Measurements from ENCODE around the gene TOP1.

TOP1 gene

DNA sequence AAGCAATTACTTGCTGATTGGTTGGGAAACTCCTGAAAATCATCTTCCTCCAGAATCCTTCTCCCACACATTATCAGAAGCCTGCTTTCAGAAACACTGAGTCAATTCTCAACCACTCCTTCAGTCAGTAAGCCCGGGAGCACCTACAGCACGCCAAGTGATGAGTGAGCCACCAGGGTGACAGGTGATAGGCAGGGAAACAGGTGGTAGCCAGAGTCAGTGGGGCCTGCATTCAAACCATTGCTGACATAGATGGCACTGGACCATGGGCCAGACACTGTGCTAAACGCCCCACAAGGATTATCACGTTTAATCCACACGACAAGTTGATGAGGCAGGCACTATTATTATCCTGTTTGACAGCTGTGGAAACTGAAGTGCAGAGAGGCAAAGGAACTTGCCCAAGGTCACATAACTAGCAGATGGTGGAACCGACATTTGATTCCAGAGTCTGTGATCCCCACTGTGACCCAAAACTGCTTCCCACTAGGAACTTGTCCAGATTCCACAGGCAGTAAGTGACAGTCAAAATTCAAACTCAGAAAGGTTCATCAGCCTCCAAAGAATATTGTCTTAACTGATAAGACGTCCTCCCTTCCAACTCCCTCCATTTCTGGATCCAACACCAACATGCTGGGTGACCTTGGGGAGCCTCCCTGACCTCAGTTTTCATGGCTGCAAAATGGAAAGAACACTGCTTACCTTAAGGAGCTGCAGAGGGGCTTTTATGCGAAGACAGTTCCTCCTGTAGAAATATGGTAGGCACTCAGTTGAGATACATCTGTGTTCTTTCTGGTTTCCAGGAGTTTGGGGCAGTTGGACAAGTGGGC lies 23.9 kb upstream of the TOP1 start:
- DNase-seq, result no peak

DNA sequence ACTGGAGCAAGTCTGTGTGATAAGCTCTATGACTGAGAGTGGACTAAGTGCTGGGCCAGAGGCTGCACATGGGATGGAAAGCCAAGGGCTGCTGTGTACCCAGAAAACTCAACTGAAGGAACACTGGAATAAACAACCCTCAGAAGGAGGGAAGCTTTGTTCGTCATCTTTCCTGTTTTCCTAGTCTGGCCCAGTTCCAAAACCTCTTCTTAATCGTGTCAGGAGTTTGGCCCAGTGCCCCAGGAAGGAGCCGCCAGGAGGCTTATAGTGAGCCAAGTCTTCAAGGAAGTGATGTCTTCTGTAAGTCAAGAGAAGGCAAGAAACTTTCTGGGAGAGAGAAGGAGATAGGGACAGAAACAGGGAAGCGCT lies 23.3 kb upstream of the TOP1 start:
- no peak for DNase-seq

DNA sequence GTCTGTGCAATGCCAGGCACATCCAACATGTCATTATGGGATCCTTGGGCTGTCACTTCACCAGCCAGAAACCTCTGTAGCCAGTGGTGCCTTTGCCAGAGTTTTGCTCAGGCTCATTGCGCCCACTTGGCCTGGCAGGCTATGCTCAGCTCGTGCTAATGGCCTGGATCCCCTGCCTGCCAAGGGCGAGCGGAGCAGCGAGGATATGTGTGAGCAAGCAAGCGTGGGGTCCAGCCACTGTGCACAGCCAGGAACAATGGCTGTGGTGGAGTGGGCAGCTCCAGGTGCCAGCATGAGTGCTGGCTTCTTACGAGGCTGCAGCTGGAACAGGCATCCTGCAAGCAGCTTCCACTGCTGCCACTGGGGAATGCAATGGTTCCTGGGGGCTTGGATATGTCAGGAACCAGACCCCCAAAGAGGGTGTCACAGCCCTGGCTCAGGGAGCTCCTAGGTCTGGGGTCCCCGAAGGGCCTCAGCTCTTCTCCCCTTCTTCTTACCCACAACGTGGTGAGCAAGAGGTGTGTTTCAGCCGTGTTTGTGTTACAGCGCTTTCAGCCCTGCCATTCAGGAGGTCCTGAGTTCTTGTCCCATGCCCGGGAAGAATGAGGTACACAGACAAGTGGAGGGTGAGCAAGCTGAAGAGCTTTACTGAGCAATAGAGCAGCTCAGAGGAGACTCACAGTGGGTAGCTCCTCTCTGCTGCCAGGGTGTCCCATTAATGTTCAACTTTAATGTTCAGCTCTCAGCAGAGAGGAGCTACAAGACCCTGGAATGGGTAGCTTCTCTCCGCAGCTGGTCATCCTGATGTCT lies 22.3 kb upstream of the TOP1 start:
- no peak for DNase-seq

DNA sequence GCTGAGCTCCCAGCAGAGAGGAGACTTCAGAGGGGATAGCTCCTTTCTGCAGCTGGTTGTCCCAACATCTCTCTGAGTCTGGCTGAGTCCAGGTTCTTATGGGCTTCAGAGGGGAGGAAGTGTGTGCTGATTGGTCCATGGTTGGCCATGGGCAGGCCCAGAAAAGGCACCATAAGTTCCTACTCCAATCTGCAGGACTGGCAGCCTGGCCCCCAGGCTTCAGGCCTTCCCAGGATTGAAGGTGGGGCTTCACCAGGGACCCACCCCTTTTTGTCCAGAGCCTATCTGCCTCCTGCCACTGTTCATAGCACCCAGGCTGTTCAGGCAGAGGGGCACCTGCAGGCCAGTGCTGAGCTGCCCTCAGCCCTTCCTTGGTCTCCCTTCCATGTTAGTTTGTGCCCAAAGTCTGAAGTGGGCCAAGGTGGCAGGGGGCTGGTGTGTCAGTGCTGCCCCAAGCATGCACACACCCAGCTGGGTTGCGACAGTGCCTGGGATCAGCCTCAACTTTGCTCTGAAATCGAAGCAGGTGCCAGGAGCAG lies 21.6 kb upstream of the TOP1 start:
- no peak for DNase-seq

DNA sequence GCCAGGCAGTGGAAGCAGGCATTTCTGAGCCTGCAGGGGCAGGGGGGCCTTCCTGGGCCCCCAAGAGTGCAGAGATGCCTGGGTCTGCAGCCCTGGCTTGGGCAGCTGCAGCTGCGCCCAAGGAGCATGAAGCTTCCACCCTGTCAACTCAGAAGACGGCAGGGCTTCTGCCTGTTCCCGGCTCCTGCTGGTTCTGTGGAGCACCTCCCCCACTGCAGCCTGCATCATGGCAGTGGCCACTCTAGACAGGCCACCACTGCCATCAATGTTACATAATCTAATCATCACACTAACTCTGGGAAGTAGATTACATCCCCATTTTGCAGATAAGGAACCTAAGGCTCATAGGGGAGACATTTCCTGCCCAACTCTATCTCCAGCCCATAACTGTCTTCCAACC lies 21.1 kb upstream of the TOP1 start:
- DNase-seq, result no peak

DNA sequence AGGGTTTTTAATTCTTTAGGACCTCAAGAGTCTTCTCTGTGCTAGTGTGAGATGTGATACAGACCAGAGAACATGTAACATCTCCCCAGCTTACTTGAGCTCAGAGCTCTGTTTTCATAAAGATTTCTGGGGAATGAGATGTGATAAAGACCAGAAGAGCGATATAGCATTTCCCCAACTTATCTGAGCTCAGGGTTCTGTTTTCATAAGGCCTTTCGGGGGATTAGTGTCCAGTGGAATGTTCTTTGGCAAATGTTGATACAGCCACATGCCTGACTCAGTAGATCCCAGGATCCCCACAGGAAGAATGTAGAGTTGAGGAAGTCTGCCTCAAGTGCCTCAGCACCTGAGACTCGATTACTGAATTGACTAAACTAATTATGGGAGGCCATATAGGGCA lies 18.7 kb upstream of the TOP1 start:
- DNase-seq, result no peak

DNA sequence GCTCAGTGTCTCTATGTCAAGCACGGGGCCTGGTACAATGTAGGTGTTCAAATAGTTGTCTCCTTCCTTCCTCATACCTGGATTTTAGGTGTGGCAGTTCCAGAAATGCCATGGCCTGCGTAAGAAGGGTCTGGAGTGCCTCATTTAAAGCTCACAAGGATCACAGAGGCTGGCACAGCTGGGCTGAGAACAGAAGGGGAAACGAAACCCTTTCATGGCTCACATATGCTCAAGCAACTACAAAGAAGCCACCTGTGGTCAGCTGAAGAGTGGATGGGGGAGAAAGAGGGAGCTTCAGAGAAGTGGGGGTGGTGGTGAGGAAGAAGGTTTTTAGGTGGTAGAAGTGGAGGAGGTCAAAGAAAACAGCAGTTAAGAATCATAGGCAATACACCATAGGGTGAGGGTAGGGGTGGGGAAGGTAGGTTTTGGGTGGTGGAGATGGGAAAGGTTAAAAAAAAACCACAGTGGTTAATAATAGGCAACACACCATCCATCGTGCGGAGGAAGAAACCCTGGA lies 17.0 kb upstream of the TOP1 start:
- DNase-seq, result no peak

DNA sequence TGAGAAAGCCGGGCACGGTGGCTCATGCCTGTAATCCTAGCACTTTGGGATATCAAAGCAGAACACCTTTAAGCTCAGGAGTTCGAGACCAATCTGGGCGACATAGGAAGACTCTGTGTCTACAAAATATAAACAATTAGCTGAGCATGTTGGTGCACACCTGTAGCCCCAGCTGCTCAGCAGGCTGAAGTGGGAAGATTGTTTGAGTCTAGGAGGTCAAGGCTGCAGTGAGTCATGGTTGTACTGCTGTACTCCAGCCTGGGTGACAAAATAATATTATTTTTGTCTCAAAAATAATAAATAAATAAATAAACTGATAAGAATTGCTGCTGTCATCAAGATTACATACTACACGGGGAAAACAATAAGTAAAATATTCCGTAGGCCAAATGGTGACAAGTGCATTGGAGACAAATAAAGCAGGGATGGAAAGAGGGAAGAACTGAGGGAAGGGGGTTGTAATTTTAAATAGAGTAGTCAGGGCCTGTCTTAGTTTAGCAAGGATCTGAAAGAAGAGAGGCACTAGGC lies 14.0 kb upstream of the TOP1 start:
- no peak for DNase-seq

DNA sequence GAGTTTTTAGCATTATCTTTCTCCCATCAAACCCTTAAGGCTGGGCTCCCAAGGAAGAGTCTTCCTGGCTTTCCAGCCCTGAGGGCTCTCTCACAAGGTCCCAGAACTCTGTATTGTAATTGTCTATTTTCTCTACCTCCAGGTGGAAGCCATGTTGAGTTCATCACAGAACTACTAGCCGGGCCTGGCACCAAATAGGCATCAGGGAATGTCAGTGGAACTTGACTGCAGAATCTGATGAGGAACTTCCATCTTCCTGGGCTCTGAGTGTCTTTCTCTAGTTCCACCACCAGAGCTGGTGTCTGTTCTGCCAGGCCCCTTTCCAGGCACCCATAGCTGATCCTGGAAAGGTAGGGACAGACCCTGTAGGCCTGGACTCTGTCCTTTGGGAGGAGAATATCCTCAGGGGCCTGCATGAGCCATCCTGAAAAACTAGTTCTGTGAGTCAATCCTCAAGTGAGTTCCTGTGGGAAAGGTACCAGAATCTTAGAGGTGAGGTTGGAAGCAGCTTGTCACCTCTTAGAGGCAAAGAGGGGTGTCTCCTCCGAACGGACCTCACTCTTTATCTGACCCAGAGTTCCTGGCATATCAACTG lies 11.1 kb upstream of the TOP1 start:
- DNase-seq, result no peak

DNA sequence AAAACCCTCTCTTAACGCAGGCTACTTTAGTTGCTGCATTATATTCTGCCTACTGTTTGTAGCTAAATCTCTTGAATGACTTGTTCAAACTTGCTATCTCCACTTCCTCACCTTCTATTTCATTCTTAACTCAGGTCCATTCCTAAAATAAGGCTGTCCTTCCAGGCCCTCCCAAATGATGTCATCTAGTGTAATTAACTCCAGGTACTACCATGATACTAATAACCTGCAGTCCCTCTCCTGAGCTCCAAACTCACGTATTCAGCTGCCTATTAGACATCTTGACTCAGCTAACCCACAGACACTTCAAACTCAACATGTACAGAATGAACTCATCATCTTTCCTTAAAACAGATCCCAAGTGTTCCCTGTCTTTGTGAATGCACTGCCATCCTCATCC lies 10.5 kb upstream of the TOP1 start:
- no peak for DNase-seq

DNA sequence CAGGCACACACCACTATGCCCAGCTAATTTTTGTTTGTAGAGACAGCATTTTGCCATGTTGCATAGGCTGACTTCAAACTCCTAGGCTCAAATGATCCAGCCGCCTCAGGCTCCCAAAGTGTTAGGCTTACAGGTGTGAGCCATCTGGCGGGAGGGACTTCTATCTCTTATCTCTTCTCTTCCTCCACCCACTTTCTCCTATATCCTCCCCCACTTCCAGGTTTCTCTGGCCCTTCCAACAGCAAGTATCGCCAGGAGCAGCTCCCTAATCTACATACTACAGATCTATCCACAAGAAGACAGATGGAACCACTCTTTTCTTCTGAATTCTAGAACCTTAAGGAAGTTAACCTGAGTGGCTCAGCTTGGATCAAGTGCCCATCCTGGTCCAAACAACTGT lies 5.1 kb upstream of the TOP1 start:
- DNase-seq, result no peak

DNA sequence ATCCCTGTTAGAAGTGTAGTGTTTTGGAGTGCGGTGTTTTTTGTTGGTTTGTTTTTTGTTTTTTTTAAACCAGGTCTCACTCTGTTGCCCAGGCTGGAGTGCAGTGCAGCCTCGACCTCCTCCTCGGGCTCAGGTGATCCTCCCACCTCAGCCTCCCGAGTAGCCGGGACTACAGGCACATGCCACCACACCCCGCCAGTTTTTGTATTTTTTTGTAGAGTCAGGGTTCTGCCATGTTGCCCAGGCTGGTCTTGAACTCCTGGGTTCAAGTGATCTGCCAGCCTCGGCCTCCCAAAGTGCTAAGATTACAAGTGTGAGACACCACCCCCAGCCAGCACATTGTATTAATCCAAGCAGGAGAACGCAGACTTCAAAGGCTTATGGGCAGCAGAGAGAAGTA lies 1.3 kb upstream of the TOP1 start:
- no peak for DNase-seq

DNA sequence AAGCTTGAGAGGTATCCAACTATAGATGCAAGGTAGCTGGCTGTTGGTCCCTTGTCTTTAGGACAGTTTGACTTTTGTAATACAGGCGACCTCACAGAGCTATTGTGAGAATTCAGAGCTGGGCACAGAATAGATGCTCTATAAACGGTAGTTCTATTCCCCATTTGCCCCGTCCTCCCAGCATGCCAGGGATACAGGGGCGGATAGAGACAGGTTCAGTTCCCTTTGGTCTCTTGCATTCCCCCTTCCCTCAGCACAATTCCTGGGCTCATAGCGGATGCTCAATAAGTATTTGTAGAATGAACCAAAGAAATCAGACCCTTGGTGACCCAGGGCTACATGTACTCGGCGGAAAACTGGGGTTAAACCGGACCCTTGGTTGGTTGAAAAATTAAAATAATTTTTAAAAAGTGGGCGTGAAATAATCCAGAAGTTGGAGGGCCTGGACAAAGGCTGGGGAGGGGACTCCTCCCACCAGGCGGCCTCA lies 707 bp upstream of the TOP1 start:
- no peak for DNase-seq

DNA sequence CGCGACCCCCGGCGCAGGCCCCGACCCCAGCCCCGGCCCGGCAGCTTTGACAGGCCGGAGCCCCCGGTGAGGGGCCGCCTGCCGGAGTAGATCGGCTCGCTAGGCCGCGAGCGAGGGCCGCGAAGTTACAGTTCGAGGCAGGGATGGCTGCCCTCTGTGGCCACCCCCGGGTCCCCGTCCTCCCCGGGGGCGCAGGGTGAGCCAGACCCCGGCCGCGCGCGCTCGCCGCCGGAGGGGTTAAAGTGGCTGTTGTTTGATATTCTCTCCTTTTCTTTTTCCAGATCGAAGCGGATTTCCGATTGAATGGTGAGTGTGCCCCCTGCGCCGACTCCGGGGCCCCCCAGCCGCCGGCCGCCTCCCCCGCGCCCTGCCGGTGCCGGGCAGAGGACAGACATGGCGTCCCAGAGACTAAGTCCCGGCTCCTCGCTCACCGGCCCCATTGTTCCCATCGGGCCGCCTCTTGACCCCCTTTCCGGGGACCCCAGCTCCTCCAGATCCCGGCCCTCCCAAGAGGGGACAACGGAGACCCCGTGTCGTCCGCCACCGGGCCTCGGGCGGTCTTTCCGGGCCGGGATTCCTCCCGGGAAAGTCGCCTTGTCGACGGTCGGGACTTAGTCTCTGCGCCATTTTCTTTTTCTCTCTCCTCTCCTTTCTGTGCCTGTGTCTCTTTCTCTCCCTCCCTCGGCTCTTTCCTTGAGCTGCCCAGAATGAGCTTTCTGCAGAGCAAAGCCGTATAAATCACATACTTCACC lies 704 bp downstream of the TOP1 start:
- DNase-seq, result no peak

DNA sequence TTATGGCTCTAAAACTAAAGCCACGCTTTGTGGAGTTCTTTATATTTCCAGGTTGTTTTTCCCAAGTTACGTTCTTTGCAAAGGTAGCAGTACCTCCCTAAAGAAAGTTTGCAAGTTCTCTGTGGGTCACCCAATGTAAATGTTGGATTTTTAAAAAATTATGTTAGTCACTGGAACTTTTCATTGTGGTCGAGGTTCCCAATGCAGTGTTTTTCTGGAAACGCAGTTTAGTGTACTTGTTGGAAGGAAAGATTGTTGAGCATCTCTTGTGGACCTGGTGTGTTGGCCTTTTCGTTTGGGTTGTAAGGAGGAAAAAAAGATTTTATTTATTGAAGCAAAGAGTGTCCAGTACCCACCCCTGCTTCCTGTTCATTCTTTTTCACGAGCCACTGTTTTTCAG lies 1.4 kb downstream of the TOP1 start:
- DNase-seq, result no peak

DNA sequence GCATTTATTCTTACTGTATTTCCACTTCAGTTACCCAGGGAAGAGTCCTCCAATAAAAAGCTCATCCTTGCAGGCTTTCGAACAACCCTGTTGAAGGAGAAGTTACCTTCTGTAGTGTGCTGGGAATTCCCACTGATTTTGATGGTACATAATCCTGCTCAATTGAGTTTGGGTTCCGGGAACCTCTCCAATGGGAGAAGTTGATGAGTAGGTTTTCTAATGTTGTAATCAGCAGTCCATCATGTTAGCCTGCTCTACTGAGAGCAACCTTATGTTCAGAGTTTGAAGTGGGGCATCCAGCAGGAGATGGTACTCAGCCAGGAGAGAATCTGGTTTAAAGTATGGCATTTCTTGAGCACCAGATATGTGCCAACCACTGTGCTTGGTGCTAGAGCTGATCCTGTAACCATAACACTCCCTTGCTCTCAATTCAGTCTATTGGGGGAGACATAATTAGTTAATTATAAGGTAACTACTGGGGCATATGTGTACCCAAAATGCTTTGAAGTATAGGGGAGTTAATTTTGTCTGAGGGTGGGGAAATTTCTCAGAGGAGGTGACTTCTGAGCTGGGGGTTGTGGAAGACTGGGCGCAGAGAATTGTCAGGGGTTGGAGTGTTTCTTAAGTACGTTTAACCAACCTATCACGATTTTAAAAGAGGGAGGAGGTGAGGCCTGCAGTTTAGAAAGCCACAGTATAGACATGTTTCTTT lies 2.1 kb downstream of the TOP1 start:
- DNase-seq, result no peak

DNA sequence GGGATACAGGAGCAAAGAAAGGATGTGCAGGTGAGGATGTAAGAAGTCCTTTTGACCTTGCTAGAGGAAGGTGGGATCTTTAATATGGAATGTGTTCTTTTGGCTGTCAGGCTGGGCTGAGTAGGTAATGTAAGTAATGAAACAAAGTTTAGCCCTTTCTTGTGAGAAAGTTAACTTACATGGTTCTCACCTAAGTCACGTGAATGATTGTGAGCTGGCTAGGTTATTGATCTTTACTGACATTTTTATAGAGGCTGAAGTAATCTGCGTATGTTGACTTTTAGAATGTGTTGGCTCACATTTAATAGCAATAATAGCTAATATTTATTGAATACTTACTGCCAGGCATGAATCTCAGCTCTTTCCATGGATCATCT lies 2.6 kb downstream of the TOP1 start:
- DNase-seq, result no peak

DNA sequence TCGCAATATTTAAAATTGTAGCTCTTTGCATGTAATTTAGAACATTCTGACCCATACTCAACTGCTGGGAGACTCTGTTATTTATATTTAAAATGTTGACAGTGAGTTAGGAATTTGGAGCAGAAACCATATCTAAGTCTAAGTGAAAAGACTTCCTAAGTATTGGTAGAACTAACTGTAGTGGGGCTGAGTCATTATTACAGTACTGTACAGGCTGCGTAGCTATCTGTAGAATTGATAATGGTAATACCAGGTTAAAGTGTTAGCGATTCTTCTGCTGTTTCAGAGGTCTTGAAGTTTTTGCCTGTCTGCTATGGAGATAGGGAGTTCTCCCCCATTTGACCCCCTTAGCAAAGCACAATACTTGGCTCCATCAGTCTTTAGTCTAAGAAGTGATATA lies 3.6 kb downstream of the TOP1 start:
- DNase-seq, result no peak

DNA sequence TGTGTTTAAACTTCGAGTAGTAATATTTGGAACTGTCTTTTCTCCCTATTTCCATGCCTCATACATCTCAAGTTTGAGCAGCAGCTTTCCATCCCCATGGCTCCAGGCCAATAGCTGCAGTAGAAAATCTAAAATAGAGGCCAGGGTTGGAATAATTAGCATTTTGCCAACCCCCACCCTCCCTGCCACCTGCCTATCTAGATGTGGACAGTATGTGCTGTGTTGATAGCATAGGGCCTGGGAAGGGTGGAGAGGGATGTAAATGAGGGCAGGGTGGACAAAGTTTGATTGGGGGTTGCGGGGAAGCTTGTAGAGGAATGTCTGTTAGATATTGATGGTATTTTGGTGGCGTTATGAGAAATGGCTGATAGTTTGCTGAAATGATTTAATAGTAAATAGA lies 5.6 kb downstream of the TOP1 start:
- DNase-seq, result no peak

DNA sequence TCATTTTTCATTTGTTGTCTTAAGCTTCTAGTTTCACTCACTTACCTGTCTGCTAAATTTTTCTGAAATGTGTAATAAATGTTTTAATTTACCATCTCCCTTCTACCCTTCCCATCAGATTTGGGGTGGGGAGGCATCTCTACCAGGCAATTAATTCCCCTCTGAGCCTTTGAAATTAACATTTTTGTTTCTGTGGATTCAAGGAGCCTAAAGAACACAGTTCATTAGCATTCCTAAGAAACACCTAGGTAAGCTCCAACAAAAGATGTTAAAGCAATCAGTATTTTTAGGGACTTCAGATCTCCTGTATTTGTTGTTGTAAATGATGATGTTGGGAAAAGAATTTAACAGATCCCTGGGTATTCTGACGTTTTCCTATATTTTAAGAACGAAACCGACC lies 6.6 kb downstream of the TOP1 start:
- no peak for DNase-seq

DNA sequence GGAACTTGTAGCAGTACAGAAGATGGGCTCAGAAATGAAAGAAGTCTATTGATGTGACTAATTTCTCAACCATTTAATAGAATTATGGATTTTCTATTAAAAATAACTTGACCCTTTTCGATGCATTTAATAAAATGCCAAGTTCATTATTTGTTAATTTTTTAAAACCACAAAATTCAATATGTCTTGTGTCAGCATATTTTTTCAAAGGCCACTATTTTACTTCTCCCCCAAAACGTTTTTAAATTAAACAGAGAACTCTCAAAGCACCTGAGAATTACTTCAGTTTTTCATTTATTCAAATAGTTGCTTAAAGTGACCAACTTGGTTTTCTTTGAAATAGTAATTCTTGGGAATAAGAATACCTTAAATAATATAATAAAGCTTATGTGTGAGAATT lies 8.6 kb downstream of the TOP1 start:
- DNase-seq, result no peak

All from cerebellar nuclear complex (tissue), 1 donor.